ENCODE measurements around the gene MORC1.

Gene MORC1

DNA sequence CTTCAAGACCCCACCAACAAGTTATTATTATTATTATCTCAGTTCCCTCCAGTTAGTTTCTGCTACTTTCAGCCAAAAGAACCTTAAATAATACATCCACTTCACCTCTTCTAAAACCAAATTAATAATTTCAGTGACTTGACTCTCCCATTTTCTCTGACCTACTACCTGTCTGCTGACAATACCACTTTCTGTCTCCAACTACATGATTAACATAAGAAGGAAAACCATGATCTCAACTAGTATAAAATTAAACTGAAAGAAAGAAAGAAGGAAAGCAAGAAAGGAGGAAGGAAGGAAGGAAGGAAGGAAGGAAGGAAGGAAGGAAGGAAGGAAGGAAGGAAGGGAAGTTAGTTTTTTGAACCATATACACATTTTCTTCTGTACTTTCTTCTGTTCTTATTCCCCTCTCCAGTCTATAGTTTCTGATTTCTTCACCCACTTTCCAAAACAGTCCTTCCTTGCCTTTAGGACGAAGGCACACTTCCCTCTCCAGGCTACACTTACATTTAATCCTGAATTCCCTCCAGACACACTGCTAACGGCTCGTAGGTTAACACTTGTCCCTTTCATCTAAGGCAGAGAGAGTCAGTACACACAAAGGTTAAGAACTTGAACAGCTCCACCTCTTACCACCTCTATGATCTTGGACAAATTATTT lies 84.8 kb downstream of the MORC1 start:
- no peak for TF ChIP-seq CTCF (conservative IDR thresholded peaks at IDR 0.05; ENCODE audit: low read depth, low read length)
- no peak overlapping the region for H3K4me3 ChIP-seq (ENCODE audit: low read depth, low read length)
- no peak for DNase-seq (ENCODE audit: low read depth)

GRCh38 chr3:109028753-109029152 lies 89.2 kb downstream of the MORC1 start:
- DNase-seq (ENCODE audit: low read depth) = no peak
- no peak for TF ChIP-seq CTCF (conservative IDR thresholded peaks at IDR 0.05; ENCODE audit: low read depth, low read length)
- H3K4me3 ChIP-seq (ENCODE audit: low read depth, low read length) = no peak overlapping the region

GRCh38 chr3:109026821-109027220 lies 91.1 kb downstream of the MORC1 start:
- no peak for DNase-seq (ENCODE audit: low read depth)
- no peak overlapping the region for H3K4me3 ChIP-seq (ENCODE audit: low read depth, low read length)
- no peak for TF ChIP-seq CTCF (conservative IDR thresholded peaks at IDR 0.05; ENCODE audit: low read depth, low read length)

DNA sequence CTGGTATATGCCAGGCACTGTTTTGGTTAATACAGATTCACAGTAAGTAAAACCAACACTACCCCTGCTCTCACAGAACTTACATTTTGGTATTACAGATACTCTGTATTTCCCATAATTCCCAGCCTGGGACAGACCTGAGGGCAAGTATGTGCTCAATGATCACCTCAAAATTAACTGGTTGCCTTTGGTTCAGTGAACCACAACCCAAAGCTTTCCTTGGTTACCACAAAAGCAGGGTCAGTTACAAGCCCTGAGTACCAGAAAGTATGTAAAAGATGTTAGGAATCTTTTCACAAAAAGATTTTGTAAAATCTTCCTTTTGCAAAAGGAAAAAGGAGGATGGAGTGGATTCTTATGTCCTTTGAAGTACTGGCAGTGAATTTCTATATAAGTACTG lies 92.0 kb downstream of the MORC1 start:
- DNase-seq (ENCODE audit: low read depth) = peak; percentile 5
- no peak overlapping the region for H3K4me3 ChIP-seq (ENCODE audit: low read depth, low read length)
- no peak for TF ChIP-seq CTCF (conservative IDR thresholded peaks at IDR 0.05; ENCODE audit: low read depth, low read length)

GRCh38 chr3:109023656-109024254 lies 94.2 kb downstream of the MORC1 start:
- peak; percentile 81 for TF ChIP-seq CTCF (conservative IDR thresholded peaks at IDR 0.05; ENCODE audit: low read depth, low read length)
- peak; percentile 71 for DNase-seq (ENCODE audit: low read depth)
- no peak overlapping the region for H3K4me3 ChIP-seq (ENCODE audit: low read depth, low read length)

GRCh38 chr3:109023167-109023566 lies 94.8 kb downstream of the MORC1 start:
- no peak for TF ChIP-seq CTCF (conservative IDR thresholded peaks at IDR 0.05; ENCODE audit: low read depth, low read length)
- no peak overlapping the region for H3K4me3 ChIP-seq (ENCODE audit: low read depth, low read length)
- no peak for DNase-seq (ENCODE audit: low read depth)

DNA sequence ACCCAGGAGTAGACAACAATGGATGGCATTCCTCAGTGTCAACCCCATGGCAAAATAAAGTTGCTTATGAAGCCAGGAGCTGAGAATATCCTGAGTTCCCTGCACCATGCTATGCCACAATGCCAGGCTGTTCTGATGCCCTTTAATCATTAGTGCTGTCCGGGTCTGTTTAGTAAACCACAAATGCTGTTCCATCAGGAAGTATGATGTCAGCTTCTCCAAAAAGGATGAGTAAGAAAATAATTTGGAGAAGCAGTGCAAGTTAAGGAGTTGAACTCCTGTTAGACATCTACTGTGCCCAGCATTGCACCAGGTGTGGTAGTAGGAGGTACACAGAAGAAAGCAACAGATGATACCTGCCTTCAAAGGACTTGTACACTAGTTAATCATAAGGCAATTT lies 96.4 kb downstream of the MORC1 start:
- no peak overlapping the region for H3K4me3 ChIP-seq (ENCODE audit: low read depth, low read length)
- no peak for DNase-seq (ENCODE audit: low read depth)
- no peak for TF ChIP-seq CTCF (conservative IDR thresholded peaks at IDR 0.05; ENCODE audit: low read depth, low read length)

Measured in choroid plexus epithelial cell (primary cell).